Keratinocyte (primary cell): ENCODE measurements around the gene SMAD6. TPM values are rescaled to one million over a fixed set of nuclear protein-coding genes. Genes with fewer than 3 reads are reported as not detected.

Experiments
- DNase-seq: peaks from one replicate; pipeline ENCODE4 v3.0.0-alpha.2; 2011; ENCODE audit warnings: low read depth, missing footprints, low spot score
- FAIRE-seq: peaks from 2 replicates; lab custom pipeline; 2011; peaks lifted over from hg19 to GRCh38; lab: Jason Lieb, UNC
- H2AFZ ChIP-seq: 2 replicates; pipeline ENCODE4 v1.6.0; 2012; ENCODE audit warnings: low read length, control low read depth, inconsistent platforms; ENCODE audit not compliant: control insufficient read depth
- H3K27ac ChIP-seq: 2 replicates; pipeline ENCODE4 v1.5.1; 2011; ENCODE audit warnings: low read length; ENCODE audit not compliant: control insufficient read depth, insufficient read depth
- H3K27me3 ChIP-seq: 3 replicates; pipeline ENCODE4 v1.6.0; 2011; ENCODE audit warnings: low read length; ENCODE audit not compliant: control insufficient read depth, insufficient read depth; ENCODE audit errors: extremely low read depth
- H3K36me3 ChIP-seq, 2 experiments: 2 replicates in 1 of 2; 3 replicates in 1 of 2; pipeline ENCODE4 v1.5.1; 2011; ENCODE audit warnings: low read length in 2 of 2, mild to moderate bottlenecking in 1 of 2; ENCODE audit not compliant: control insufficient read depth in 2 of 2, insufficient read depth in 2 of 2; ENCODE audit errors: extremely low read depth in 1 of 2
- H3K4me1 ChIP-seq: 3 replicates; pipeline ENCODE4 v1.5.1; 2011; ENCODE audit warnings: low read length; ENCODE audit not compliant: control insufficient read depth, insufficient read depth; ENCODE audit errors: extremely low read depth
- H3K4me2 ChIP-seq: 3 replicates; pipeline ENCODE4 v1.6.0; 2011; ENCODE audit warnings: low read depth, low read length; ENCODE audit not compliant: control insufficient read depth, insufficient read depth; ENCODE audit errors: extremely low read depth
- H3K4me3 ChIP-seq, 3 experiments: fragments of 200-600 bp in 1 of 3; sonication (generic) in 1 of 3; 2 replicates in 2 of 3; 3 replicates in 1 of 3; pipeline ENCODE4 v1.5.1; 2011 to 2016; ENCODE audit warnings: low read length in 3 of 3, mild to moderate bottlenecking in 3 of 3, control low read depth in 2 of 3, inconsistent platforms in 1 of 3, low read depth in 1 of 3, mixed read lengths in 1 of 3, mixed run types in 1 of 3, moderate library complexity in 1 of 3; ENCODE audit not compliant: control insufficient read depth in 2 of 3, insufficient read depth in 2 of 3; ENCODE audit errors: extremely low read depth in 1 of 3
- H3K79me2 ChIP-seq: 2 replicates; pipeline ENCODE4 v1.6.0; 2012; ENCODE audit warnings: low read length; ENCODE audit not compliant: control insufficient read depth, insufficient read depth
- H3K9ac ChIP-seq: 3 replicates; pipeline ENCODE4 v1.6.0; 2011; ENCODE audit warnings: low read length; ENCODE audit not compliant: control insufficient read depth, insufficient read depth; ENCODE audit errors: extremely low read depth
- H3K9me1 ChIP-seq: 3 replicates; pipeline ENCODE4 v1.6.0; 2011; ENCODE audit warnings: low read length; ENCODE audit not compliant: control insufficient read depth, insufficient read depth; ENCODE audit errors: extremely low read depth
- H3K9me3 ChIP-seq: 2 replicates; pipeline ENCODE4 v1.5.1; 2012; ENCODE audit warnings: low read depth, low read length; ENCODE audit not compliant: control insufficient read depth
- H4K20me1 ChIP-seq: 3 replicates; pipeline ENCODE4 v1.6.0; 2011; ENCODE audit warnings: low read length; ENCODE audit not compliant: control insufficient read depth, insufficient read depth; ENCODE audit errors: extremely low read depth
- CTCF ChIP-seq, 3 experiments: IDR thresholded peaks in 1 of 3; conservative IDR thresholded peaks in 1 of 3; optimal IDR thresholded peaks in 1 of 3; 2 replicates in 2 of 3; 3 replicates in 1 of 3; pipeline versions ENCODE3 to v1.5.1; 2011; ENCODE audit warnings: low read length in 3 of 3, mild to moderate bottlenecking in 3 of 3, moderate library complexity in 2 of 3, control low read depth in 1 of 3, inconsistent platforms in 1 of 3; ENCODE audit not compliant: insufficient read depth in 2 of 3; ENCODE audit errors: extremely low read depth in 1 of 3
- EZH2 ChIP-seq: IDR thresholded peaks from one replicate; pipeline ENCODE4 v1.6.1; 2012; ENCODE audit warnings: inconsistent platforms, mild to moderate bottlenecking, low read length, moderate library complexity
- dilution Hi-C: fragments of 300-500 bp; cut with MboI; formaldehyde crosslinking; loops from one replicate; pipeline ENCODE4 v1.7.0; 2020; ENCODE audit warnings: low sequenced_read_pairs; ENCODE audit not compliant: extremely low pct_ligation_motif_present
- polyA plus RNA-seq, 5 experiments: library from polyadenylated mRNA; depleted of rRNA in 3 of 5; stranded (reverse) in 3 of 5; stranded (forward) in 1 of 5; unstranded in 1 of 5; fragments of >200 nt; gene quantifications; 1 replicate in 1 of 5; 2 replicates in 3 of 5; 3 replicates in 1 of 5; pipeline versions ENCODE4 v1.2.1 to v1.2.3, GENCODE V29; 2011 to 2012; ENCODE audit warnings: missing spikeins in 2 of 5, low read depth in 1 of 5, low replicate concordance in 1 of 5

Gene SMAD6
- polyA plus RNA-seq, 1 donor (not counting 4 experiments of a cell fraction or from before 2014, with no cell fraction given) = 0.03 TPM

GRCh38 chr15:66773129-66773873 lies 71.3 kb downstream of the SMAD6 start:
- no peak for FAIRE-seq
- Histone ChIP-seq H3K4me2 (no peak overlapping the region), H3K4me1 (no peaks in the 10 kb centered on the region), H3K36me3 (no peaks in the 10 kb centered on the region), H3K4me3 (no peak overlapping the region), H3K9ac (no peak overlapping the region), H2AFZ (no peak overlapping the region), H4K20me1 (no peaks in the 10 kb centered on the region), H3K79me2 (no peaks in the 10 kb centered on the region), H3K27ac (no peak overlapping the region), H3K27me3 (peaks cover 9% of the 10 kb centered on the region), H3K9me1 (no peaks in the 10 kb centered on the region), H3K9me3 (no peaks in the 10 kb centered on the region)
- dilution Hi-C loops = no loop called here
- DNase-seq = no peak
- TF ChIP-seq CTCF (optimal IDR thresholded peaks at IDR 0.05 in 1 of 3, IDR thresholded peaks at IDR 0.05 in 1 of 3, conservative IDR thresholded peaks at IDR 0.05 in 1 of 3; ENCODE audit: extremely low read depth in 1 of 3, insufficient read depth in 2 of 3, low read length in 3 of 3) (no peak), EZH2 (no peak)

- H3K27me3 ChIP-seq = peaks cover 9% of the 10 kb centered on the region
- no peak overlapping the region for H3K9ac ChIP-seq
- no peaks in the 10 kb centered on the region for H4K20me1 ChIP-seq
- dilution Hi-C loops = no loop called here
- no peaks in the 10 kb centered on the region for H3K79me2 ChIP-seq
- H3K4me1 ChIP-seq = no peaks in the 10 kb centered on the region
- TF ChIP-seq CTCF (optimal IDR thresholded peaks at IDR 0.05 in 1 of 3, IDR thresholded peaks at IDR 0.05 in 1 of 3, conservative IDR thresholded peaks at IDR 0.05 in 1 of 3; ENCODE audit: extremely low read depth in 1 of 3, insufficient read depth in 2 of 3, low read length in 3 of 3) = peak; percentile 96 to 97 (median 96)
- no peak for TF ChIP-seq EZH2
- no peak overlapping the region for H2AFZ ChIP-seq
- no peak for FAIRE-seq
- H3K27ac ChIP-seq = no peak overlapping the region
- H3K9me3 ChIP-seq = no peaks in the 10 kb centered on the region
- H3K36me3 ChIP-seq = no peaks in the 10 kb centered on the region
- H3K4me2 ChIP-seq = no peak overlapping the region
- no peaks in the 10 kb centered on the region for H3K9me1 ChIP-seq
- peak; percentile 25 for DNase-seq
- no peak overlapping the region for H3K4me3 ChIP-seq
Measured at GRCh38 chr15:66774001-66774814, 72.2 kb downstream of the SMAD6 start.
